CD8-positive, alpha-beta memory T cell (primary cell): ENCODE data around the gene WFDC10B. TPM values are rescaled to one million over a fixed set of nuclear protein-coding genes. Genes with fewer than 3 reads are reported as not detected.
A peak's percentile ranks its signal among the peaks of the same experiment; 100 is the strongest.

ENCODE experiments used
- CTCF ChIA-PET: fragments of 350-600 bp; sonication (Branson Sonifier 250); formaldehyde crosslinking; loops from one replicate; lab custom pipeline; 2021; ENCODE audit warnings: antibody characterized with exemption; lab: Charles Lee
- POLR2A ChIA-PET: fragments of 350-600 bp; sonication (Branson Sonifier 250); formaldehyde crosslinking; loops from one replicate; lab custom pipeline; 2021; ENCODE audit warnings: antibody characterized with exemption; lab: Charles Lee
- DNase-seq, 5 donors: peaks; one replicate each; pipeline versions ENCODE4 v3.0.0 to v3.0.0-alpha.2; 2020 to 2022; ENCODE audit warnings: mixed read lengths in 1 of 5
- H3K27ac ChIP-seq: one replicate; pipeline ENCODE4 v1.7.0; 2013; ENCODE audit warnings: low read depth, mild to moderate bottlenecking, low read length, moderate library complexity
- H3K27me3 ChIP-seq: 2 replicates; pipeline ENCODE4 v1.7.0; 2013; ENCODE audit warnings: low read length, mild to moderate bottlenecking; ENCODE audit not compliant: insufficient read depth, poor library complexity, severe bottlenecking
- H3K36me3 ChIP-seq: 2 replicates; pipeline ENCODE4 v1.7.0; 2013; ENCODE audit warnings: mild to moderate bottlenecking, low read length, moderate library complexity; ENCODE audit not compliant: insufficient read depth
- H3K4me1 ChIP-seq: 2 replicates; pipeline ENCODE4 v1.7.0; 2013; ENCODE audit warnings: mild to moderate bottlenecking, low read length, moderate library complexity; ENCODE audit not compliant: insufficient read depth
- H3K4me3 ChIP-seq: 2 replicates; pipeline ENCODE4 v1.7.0; 2013; ENCODE audit warnings: mild to moderate bottlenecking, low read length
- H3K9me3 ChIP-seq: 2 replicates; pipeline ENCODE4 v1.7.0; 2013; ENCODE audit warnings: mild to moderate bottlenecking, low read length
- H3K27ac Mint-ChIP-seq, 8 donors: one replicate each; pipeline ENCODE4 v1.8.0; 2020 to 2021; ENCODE audit warnings: mixed read lengths in 8 of 8, mild to moderate bottlenecking in 6 of 8, inconsistent platforms in 3 of 8, moderate library complexity in 3 of 8
- H3K27me3 Mint-ChIP-seq, 2 donors: one replicate each; pipeline ENCODE4 v1.8.0; 2020 to 2021; ENCODE audit warnings: mixed read lengths in 2 of 2, mild to moderate bottlenecking in 1 of 2, moderate library complexity in 1 of 2
- H3K36me3 Mint-ChIP-seq, 3 donors: one replicate each; pipeline ENCODE4 v1.8.0; 2020 to 2021; ENCODE audit warnings: mixed read lengths in 3 of 3, inconsistent platforms in 1 of 3, mild to moderate bottlenecking in 1 of 3
- H3K4me1 Mint-ChIP-seq, 3 donors: one replicate each; pipeline ENCODE4 v1.8.0; 2020 to 2021; ENCODE audit warnings: mixed read lengths in 3 of 3, inconsistent platforms in 1 of 3, mild to moderate bottlenecking in 1 of 3
- H3K4me3 Mint-ChIP-seq, 7 donors: one replicate each; pipeline ENCODE4 v1.8.0; 2020 to 2021; ENCODE audit warnings: mixed read lengths in 7 of 7, mild to moderate bottlenecking in 6 of 7, moderate library complexity in 4 of 7, inconsistent platforms in 2 of 7
- H3K9me3 Mint-ChIP-seq, 5 donors: one replicate each; pipeline ENCODE4 v1.8.0; 2020 to 2022; ENCODE audit warnings: mixed read lengths in 5 of 5, mild to moderate bottlenecking in 3 of 5, moderate library complexity in 2 of 5, inconsistent platforms in 1 of 5
- polyA plus RNA-seq: library from polyadenylated mRNA; unstranded; fragments of 300-500 nt; fragmentation: Illumina TruSeq; gene quantifications from one replicate; pipeline ENCODE4 v1.2.3, GENCODE V29; 2021
- total RNA-seq, 2 experiments: library from RNA; stranded (reverse); gene quantifications; one replicate each; pipeline ENCODE4 v1.2.3, GENCODE V29; 2021

WFDC10B gene
- total RNA-seq = not detected
- polyA plus RNA-seq = not detected

GRCh38 chr20:45704969-45705637, at the start of gene WFDC10B:
WFDC10B (minus strand) TSS chr20:45705019; CDS start chr20:45685992, 19,027 bp downstream.
- Histone ChIP-seq H3K4me3 (no peak within 1 kb of the TSS), H3K9me3 (no peaks in the 10 kb centered on the region), H3K27me3 (no peaks in the 10 kb centered on the region), H3K27ac (no peak within 1 kb of the TSS), H3K36me3 (no peaks in the 10 kb centered on the region), H3K4me1 (no peaks in the 10 kb centered on the region)
- peaks cover 13 to 49% of the 10 kb centered on the region in 2 donors for H3K27me3 Mint-ChIP-seq
- H3K4me1 Mint-ChIP-seq = no peaks in the 10 kb centered on the region
- ChIA-PET CTCF (no interaction called here), POLR2A (no interaction called here)
- no peaks in the 10 kb centered on the region for H3K36me3 Mint-ChIP-seq
- H3K27ac Mint-ChIP-seq = peak within 1 kb of the TSS in 1 of 8 donors; percentile 4
- no peak for DNase-seq
- no peaks in the 10 kb centered on the region for H3K9me3 Mint-ChIP-seq
- no peak within 1 kb of the TSS for H3K4me3 Mint-ChIP-seq

GRCh38 chr20:45752746-45753145, 47.9 kb upstream of the WFDC10B start:
- Mint-ChIP-seq H3K27me3 (peaks cover 15 to 34% of the 10 kb centered on the region in 2 donors), H3K4me1 (no peaks in the 10 kb centered on the region), H3K4me3 (no peak overlapping the region), H3K36me3 (no peaks in the 10 kb centered on the region), H3K27ac (no peak overlapping the region), H3K9me3 (peaks cover 0 to 7% (median 3%) of the 10 kb centered on the region in 5 donors)
- no peak overlapping the region for H3K4me3 ChIP-seq
- ChIA-PET POLR2A (no interaction called here), CTCF (no interaction called here)
- no peaks in the 10 kb centered on the region for H3K4me1 ChIP-seq
- peaks cover 4% of the 10 kb centered on the region for H3K27me3 ChIP-seq
- no peak for DNase-seq
- H3K27ac ChIP-seq = no peak overlapping the region
- H3K36me3 ChIP-seq = no peaks in the 10 kb centered on the region
- no peaks in the 10 kb centered on the region for H3K9me3 ChIP-seq

GRCh38 chr20:45751721-45752120, 46.9 kb upstream of the WFDC10B start:
- Histone ChIP-seq H3K4me1 (no peaks in the 10 kb centered on the region), H3K9me3 (no peaks in the 10 kb centered on the region), H3K36me3 (no peaks in the 10 kb centered on the region), H3K4me3 (no peak overlapping the region), H3K27ac (no peak overlapping the region), H3K27me3 (peaks cover 4% of the 10 kb centered on the region)
- CTCF ChIA-PET = no interaction called here
- no peak for DNase-seq
- peaks cover 0 to 7% (median 3%) of the 10 kb centered on the region in 5 donors for H3K9me3 Mint-ChIP-seq
- POLR2A ChIA-PET = no interaction called here
- H3K27ac Mint-ChIP-seq = no peak overlapping the region
- H3K36me3 Mint-ChIP-seq = no peaks in the 10 kb centered on the region
- H3K4me3 Mint-ChIP-seq = no peak overlapping the region
- H3K4me1 Mint-ChIP-seq = no peaks in the 10 kb centered on the region
- H3K27me3 Mint-ChIP-seq = peaks cover 15 to 43% of the 10 kb centered on the region in 2 donors

- Histone ChIP-seq H3K9me3 (no peaks in the 10 kb centered on the region), H3K27me3 (no peaks in the 10 kb centered on the region), H3K4me3 (no peak overlapping the region), H3K36me3 (no peaks in the 10 kb centered on the region), H3K4me1 (no peaks in the 10 kb centered on the region), H3K27ac (no peak overlapping the region)
- POLR2A ChIA-PET = no interaction called here
- Mint-ChIP-seq H3K9me3 (no peaks in the 10 kb centered on the region), H3K36me3 (no peaks in the 10 kb centered on the region), H3K4me3 (no peak overlapping the region), H3K27ac (no peak overlapping the region), H3K27me3 (peaks cover 17 to 38% of the 10 kb centered on the region in 2 donors), H3K4me1 (no peaks in the 10 kb centered on the region)
- CTCF ChIA-PET = no interaction called here
- no peak for DNase-seq
These were observed 40.2 kb upstream of the WFDC10B start for GRCh38 chr20:45745015-45745414.

- POLR2A ChIA-PET = no interaction called here
- Mint-ChIP-seq H3K36me3 (no peaks in the 10 kb centered on the region), H3K27ac (no peak overlapping the region), H3K27me3 (peaks cover 10 to 23% of the 10 kb centered on the region in 2 donors), H3K4me3 (no peak overlapping the region), H3K4me1 (no peaks in the 10 kb centered on the region), H3K9me3 (no peaks in the 10 kb centered on the region)
- no peak for DNase-seq
- Histone ChIP-seq H3K36me3 (no peaks in the 10 kb centered on the region), H3K9me3 (no peaks in the 10 kb centered on the region), H3K4me3 (no peak overlapping the region), H3K27me3 (no peaks in the 10 kb centered on the region), H3K4me1 (no peaks in the 10 kb centered on the region), H3K27ac (no peak overlapping the region)
- CTCF ChIA-PET = no interaction called here
These were observed 37.8 kb upstream of the WFDC10B start for GRCh38 chr20:45742596-45742995.

- H3K27ac ChIP-seq = no peak overlapping the region
These were observed 31.2 kb upstream of the WFDC10B start for GRCh38 chr20:45735988-45736387.

GRCh38 chr20:45735552-45735951, 30.7 kb upstream of the WFDC10B start:
- H3K9me3 Mint-ChIP-seq = peaks cover 16 to 28% (median 26%) of the 10 kb centered on the region in 5 donors
- CTCF ChIA-PET = interaction anchor here (1.2 kb wide), 1 partner anchor 95 kb away, joined by 3 read pairs; no protein-coding TSS in a partner anchor

More at GRCh38 chr20:45735988-45736387, 31.2 kb upstream of the WFDC10B start:
- ChIA-PET CTCF (no interaction called here), POLR2A (no interaction called here)
- Histone ChIP-seq H3K36me3 (no peaks in the 10 kb centered on the region), H3K4me1 (no peaks in the 10 kb centered on the region), H3K27me3 (no peaks in the 10 kb centered on the region), H3K4me3 (no peak overlapping the region), H3K9me3 (peaks cover 5% of the 10 kb centered on the region)
- Mint-ChIP-seq H3K4me3 (no peak overlapping the region), H3K27ac (no peak overlapping the region), H3K9me3 (peaks cover 14 to 25% (median 24%) of the 10 kb centered on the region in 5 donors), H3K36me3 (peaks cover 0 to 4% (median under 1%) of the 10 kb centered on the region in 3 donors), H3K27me3 (peaks cover 31 to 37% of the 10 kb centered on the region in 2 donors), H3K4me1 (no peaks in the 10 kb centered on the region)
- no peak for DNase-seq

GRCh38 chr20:45732199-45732598, 27.4 kb upstream of the WFDC10B start:
- ChIA-PET CTCF (no interaction called here), POLR2A (no interaction called here)
- H3K9me3 Mint-ChIP-seq = peaks cover 16 to 34% (median 28%) of the 10 kb centered on the region in 5 donors
- DNase-seq = no peak
- H3K36me3 Mint-ChIP-seq = peaks cover 0 to 4% (median 2%) of the 10 kb centered on the region in 3 donors
- Histone ChIP-seq H3K27ac (no peak overlapping the region), H3K36me3 (no peaks in the 10 kb centered on the region), H3K27me3 (no peaks in the 10 kb centered on the region), H3K9me3 (peaks cover 5% of the 10 kb centered on the region), H3K4me1 (no peaks in the 10 kb centered on the region), H3K4me3 (no peak overlapping the region)
- H3K4me1 Mint-ChIP-seq = no peaks in the 10 kb centered on the region
- no peak overlapping the region for H3K27ac Mint-ChIP-seq
- peaks cover 24 to 38% of the 10 kb centered on the region in 2 donors for H3K27me3 Mint-ChIP-seq
- H3K4me3 Mint-ChIP-seq = no peak overlapping the region

More at GRCh38 chr20:45735552-45735951, 30.7 kb upstream of the WFDC10B start:
- Mint-ChIP-seq H3K4me1 (no peaks in the 10 kb centered on the region), H3K36me3 (peaks cover 0 to 4% (median 2%) of the 10 kb centered on the region in 3 donors), H3K27me3 (peaks cover 31 to 41% of the 10 kb centered on the region in 2 donors), H3K4me3 (no peak overlapping the region), H3K27ac (no peak overlapping the region)
- no peaks in the 10 kb centered on the region for H3K27me3 ChIP-seq
- no peak overlapping the region for H3K4me3 ChIP-seq
- no peaks in the 10 kb centered on the region for H3K36me3 ChIP-seq
- no peak for DNase-seq
- POLR2A ChIA-PET = no interaction called here
- peaks cover 5% of the 10 kb centered on the region for H3K9me3 ChIP-seq
- no peaks in the 10 kb centered on the region for H3K4me1 ChIP-seq
- no peak overlapping the region for H3K27ac ChIP-seq
